ENCODE results near the gene SLC44A2. TPM values are rescaled to one million over a fixed set of nuclear protein-coding genes. Genes with fewer than 3 reads are reported as not detected.

Gene SLC44A2
- total RNA-seq, 1 donor from 2014 or later = 89.4 TPM

DNA sequence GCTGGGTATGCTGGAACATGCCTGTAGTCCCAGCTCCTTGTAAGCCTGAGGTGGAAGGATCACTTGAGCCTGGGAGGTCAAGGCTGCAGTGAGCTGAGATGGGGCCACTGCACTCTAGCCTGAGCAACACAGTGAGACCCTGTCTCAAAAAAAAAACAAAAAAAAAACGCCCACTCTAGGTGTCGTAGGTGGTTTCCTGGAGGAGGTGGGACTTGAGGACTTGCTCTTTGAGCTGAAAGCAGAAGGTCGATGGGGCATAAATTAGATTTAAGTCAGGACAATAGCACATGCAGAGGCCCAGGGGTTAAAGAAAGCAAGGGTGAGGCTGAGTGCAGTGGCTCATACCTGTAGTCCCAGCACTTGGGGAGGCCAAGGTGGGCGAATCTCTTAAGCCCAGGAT, 15.9 kb downstream of the SLC44A2 start:
- intact Hi-C loops (cut with DNase I) = no loop called here
- DNase-seq (ENCODE audit: extremely low spot score in 2 of 2) = no peak
- Histone ChIP-seq H3K4me1 (peaks cover 18% of the 10 kb centered on the region), H3K27ac (no peak overlapping the region), H3K36me3 (peaks cover 0 to 62% of the 10 kb centered on the region in 2 donors), H3K9me3 (no peaks in the 10 kb centered on the region), H3K4me3 (no peak overlapping the region), H3K27me3 (no peaks in the 10 kb centered on the region)
- TF ChIP-seq POLR2A (IDR thresholded peaks at IDR 0.05) (no peak), POLR2AphosphoS5 (IDR thresholded peaks at IDR 0.05; ENCODE audit: insufficient read depth in 1 of 2, low read depth in 1 of 2) (no peak)
- TF ChIP-seq, protein P1, sequence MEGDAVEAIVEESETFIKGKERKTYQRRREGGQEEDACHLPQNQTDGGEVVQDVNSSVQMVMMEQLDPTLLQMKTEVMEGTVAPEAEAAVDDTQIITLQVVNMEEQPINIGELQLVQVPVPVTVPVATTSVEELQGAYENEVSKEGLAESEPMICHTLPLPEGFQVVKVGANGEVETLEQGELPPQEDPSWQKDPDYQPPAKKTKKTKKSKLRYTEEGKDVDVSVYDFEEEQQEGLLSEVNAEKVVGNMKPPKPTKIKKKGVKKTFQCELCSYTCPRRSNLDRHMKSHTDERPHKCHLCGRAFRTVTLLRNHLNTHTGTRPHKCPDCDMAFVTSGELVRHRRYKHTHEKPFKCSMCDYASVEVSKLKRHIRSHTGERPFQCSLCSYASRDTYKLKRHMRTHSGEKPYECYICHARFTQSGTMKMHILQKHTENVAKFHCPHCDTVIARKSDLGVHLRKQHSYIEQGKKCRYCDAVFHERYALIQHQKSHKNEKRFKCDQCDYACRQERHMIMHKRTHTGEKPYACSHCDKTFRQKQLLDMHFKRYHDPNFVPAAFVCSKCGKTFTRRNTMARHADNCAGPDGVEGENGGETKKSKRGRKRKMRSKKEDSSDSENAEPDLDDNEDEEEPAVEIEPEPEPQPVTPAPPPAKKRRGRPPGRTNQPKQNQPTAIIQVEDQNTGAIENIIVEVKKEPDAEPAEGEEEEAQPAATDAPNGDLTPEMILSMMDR (IDR thresholded peaks at IDR 0.05) = no peak

DNA sequence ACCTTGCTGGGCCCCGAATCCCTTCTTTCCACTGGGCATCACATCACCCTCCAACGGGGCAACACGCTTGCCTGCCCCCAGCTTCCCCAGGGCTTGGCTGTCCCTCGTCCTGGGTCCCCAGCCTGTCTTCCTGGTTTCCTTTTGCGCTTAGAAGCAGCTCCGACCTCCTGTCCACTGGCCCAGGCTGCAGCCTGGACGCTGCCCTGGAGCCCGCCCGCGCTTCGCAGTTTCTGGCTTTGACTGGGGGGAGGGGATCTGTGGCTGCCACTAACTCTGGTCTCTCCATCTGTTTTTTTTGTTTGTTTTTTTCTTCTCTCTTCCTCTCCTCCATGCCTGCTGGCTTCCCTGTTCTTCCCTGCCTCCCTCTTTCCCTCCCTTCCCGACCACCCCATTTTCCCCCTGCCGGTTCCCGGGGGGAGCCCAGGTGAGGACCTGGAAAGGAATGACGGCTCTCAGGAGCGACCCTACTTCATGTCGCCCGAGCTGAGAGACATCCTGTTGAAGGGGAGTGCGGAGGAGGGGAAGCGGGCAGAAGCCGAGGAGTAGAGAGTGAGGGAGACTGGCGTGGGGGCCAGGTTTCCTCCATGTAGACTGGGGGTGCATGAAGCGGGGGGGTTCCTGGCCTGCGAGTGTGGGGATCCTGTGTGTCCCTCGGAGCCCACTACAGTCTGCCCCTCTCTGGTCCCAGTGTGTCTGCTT, 17.3 kb downstream of the SLC44A2 start:
- Histone ChIP-seq H3K36me3 (peaks cover 0 to 48% of the 10 kb centered on the region in 2 donors), H3K27me3 (no peaks in the 10 kb centered on the region), H3K4me3 (no peak overlapping the region), H3K27ac (no peak overlapping the region), H3K9me3 (no peaks in the 10 kb centered on the region), H3K4me1 (peaks cover 18% of the 10 kb centered on the region)
- no peak for DNase-seq (ENCODE audit: extremely low spot score in 2 of 2)
- TF ChIP-seq POLR2A (IDR thresholded peaks at IDR 0.05) = no peak
- TF ChIP-seq, protein P1 (IDR thresholded peaks at IDR 0.05) = no peak
- no peak for TF ChIP-seq POLR2AphosphoS5 (IDR thresholded peaks at IDR 0.05; ENCODE audit: insufficient read depth in 1 of 2, low read depth in 1 of 2)
- intact Hi-C loops (cut with DNase I) = loop anchor here (2.0 kb wide), 1 partner anchor 62 kb away; no protein-coding TSS in a partner anchor

DNA sequence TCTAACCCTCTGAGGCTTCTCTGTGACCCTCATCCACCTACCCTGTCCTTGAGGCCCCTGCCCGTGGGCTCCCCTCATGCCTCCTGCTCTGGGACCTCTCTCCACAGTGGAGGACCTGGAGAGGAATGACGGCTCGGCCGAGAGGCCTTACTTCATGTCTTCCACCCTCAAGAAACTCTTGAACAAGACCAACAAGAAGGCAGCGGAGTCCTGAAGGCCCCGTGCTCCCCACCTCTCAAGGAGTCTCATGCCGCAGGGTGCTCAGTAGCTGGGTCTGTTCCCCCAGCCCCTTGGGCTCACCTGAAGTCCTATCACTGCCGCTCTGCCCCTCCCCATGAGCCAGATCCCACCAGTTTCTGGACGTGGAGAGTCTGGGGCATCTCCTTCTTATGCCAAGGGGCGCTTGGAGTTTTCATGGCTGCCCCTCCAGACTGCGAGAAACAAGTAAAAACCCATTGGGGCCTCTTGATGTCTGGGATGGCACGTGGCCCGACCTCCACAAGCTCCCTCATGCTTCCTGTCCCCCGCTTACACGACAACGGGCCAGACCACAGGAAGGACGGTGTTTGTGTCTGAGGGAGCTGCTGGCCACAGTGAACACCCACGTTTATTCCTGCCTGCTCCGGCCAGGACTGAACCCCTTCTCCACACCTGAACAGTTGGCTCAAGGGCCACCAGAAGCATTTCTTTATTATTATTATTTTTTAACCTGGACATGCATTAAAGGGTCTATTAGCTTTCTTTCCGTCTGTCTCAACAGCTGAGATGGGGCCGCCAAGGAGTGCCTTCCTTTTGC, 18.0 kb downstream of the SLC44A2 start:
- Histone ChIP-seq H3K27ac (peak overlapping the region; percentile 77), H3K27me3 (no peaks in the 10 kb centered on the region), H3K4me3 (no peak overlapping the region), H3K9me3 (no peaks in the 10 kb centered on the region), H3K36me3 (peaks cover 0 to 41% of the 10 kb centered on the region in 2 donors), H3K4me1 (peaks cover 18% of the 10 kb centered on the region)
- DNase-seq (ENCODE audit: extremely low spot score in 2 of 2) = no peak
- TF ChIP-seq POLR2AphosphoS5 (IDR thresholded peaks at IDR 0.05; ENCODE audit: insufficient read depth in 1 of 2, low read depth in 1 of 2) (peak in 1 of 2 donors; percentile 24), POLR2A (IDR thresholded peaks at IDR 0.05) (no peak)
- intact Hi-C loops (cut with DNase I) = loop anchor here (2.0 kb wide), 1 partner anchor 63 kb away; no protein-coding TSS in a partner anchor

DNA sequence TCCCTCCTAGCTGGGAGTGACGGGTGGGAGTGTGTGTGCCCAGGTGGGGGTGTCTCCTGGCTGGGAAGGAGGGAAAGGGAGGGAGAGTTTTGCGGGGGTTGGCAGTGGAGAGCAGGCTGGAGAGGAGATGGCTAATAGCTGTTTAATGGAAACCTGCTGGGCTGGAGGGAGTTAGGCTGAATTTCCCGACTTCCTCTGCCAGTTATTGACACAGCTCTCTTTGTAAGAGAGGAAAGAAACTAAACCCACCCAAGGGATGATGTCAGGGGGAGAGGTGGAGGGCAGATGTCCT, 18.6 kb downstream of the SLC44A2 start:
- H3K27ac ChIP-seq = peak overlapping the region; percentile 77
- H3K36me3 ChIP-seq = peaks cover 0 to 36% of the 10 kb centered on the region in 2 donors
- H3K27me3 ChIP-seq = no peaks in the 10 kb centered on the region
- no peak for TF ChIP-seq POLR2A (IDR thresholded peaks at IDR 0.05)
- TF ChIP-seq, protein P1 (IDR thresholded peaks at IDR 0.05) = no peak
- TF ChIP-seq POLR2AphosphoS5 (IDR thresholded peaks at IDR 0.05; ENCODE audit: insufficient read depth in 1 of 2, low read depth in 1 of 2) = no peak
- H3K4me1 ChIP-seq = peaks cover 18% of the 10 kb centered on the region
- H3K9me3 ChIP-seq = no peaks in the 10 kb centered on the region
- intact Hi-C loops (cut with DNase I) = loop anchor here (2.0 kb wide), 1 partner anchor 63 kb away; no protein-coding TSS in a partner anchor
- no peak overlapping the region for H3K4me3 ChIP-seq
- no peak for DNase-seq (ENCODE audit: extremely low spot score in 2 of 2)

DNA sequence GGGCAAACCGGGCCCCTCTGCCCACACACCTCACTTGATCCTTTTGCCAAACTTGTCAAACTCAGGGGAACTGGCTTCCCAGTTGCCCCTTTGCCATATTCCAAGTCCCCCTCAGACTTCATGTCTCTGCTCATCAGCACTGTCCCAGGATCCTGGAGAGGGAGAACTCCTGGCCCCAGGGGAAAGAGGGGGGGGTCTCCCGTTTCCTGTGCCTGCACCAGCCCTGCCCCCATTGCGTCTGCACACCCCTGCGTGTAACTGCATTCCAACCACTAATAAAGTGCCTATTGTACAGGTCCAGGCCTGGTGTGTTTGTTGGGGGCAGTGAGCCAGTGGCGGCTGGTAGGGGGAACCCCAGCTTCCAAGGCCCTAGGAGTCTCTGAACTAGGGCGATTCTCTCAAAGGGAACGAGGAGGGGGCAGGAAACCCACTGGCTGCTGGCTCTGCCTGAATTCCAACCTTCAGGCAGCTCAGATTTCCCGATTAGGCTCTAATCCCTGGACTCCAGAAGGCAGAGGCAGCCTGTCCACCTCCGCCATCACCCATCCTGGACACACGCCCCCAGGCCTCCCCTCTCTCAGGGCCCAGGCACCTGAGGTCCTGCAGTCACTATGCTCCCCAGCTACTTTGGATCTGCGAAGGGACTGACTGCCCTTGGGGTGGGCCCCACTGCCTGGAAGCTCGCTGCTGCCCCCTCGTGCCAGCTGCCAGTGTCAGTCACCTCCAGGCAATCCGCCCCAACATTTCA, 19.1 kb downstream of the SLC44A2 start:
- Histone ChIP-seq H3K36me3 (peaks cover 0 to 30% of the 10 kb centered on the region in 2 donors), H3K4me3 (no peak overlapping the region), H3K27ac (peak overlapping the region; percentile 77), H3K9me3 (no peaks in the 10 kb centered on the region), H3K27me3 (no peaks in the 10 kb centered on the region), H3K4me1 (peaks cover 18% of the 10 kb centered on the region)
- intact Hi-C loops (cut with DNase I) = no loop called here
- no peak for DNase-seq (ENCODE audit: extremely low spot score in 2 of 2)
- TF ChIP-seq POLR2AphosphoS5 (IDR thresholded peaks at IDR 0.05; ENCODE audit: insufficient read depth in 1 of 2, low read depth in 1 of 2) (peak; percentile 22 to 34), POLR2A (IDR thresholded peaks at IDR 0.05) (no peak)
- TF ChIP-seq, protein P1 (IDR thresholded peaks at IDR 0.05) = peak; percentile 78 to 89 (median 83)
